Liver (tissue), 9 donors: ENCODE results near the gene NDC1. TPM values are rescaled to one million over a fixed set of nuclear protein-coding genes. Genes with fewer than 3 reads are reported as not detected.

Source experiments
- DNase-seq: peaks from one replicate; pipeline ENCODE4 v3.0.0-alpha.2; 2017; ENCODE audit warnings: low spot score
- H3K27ac ChIP-seq, 2 donors: one replicate each; pipeline ENCODE4 v1.7.0; 2013; ENCODE audit warnings: inconsistent platforms in 2 of 2, low read length in 2 of 2, control low read depth in 1 of 2, low read depth in 1 of 2, mild to moderate bottlenecking in 1 of 2
- H3K27me3 ChIP-seq, 4 donors: one replicate each; pipeline versions ENCODE4 v1.6.1 to v1.7.0; 2013; ENCODE audit warnings: low read length in 3 of 4, inconsistent platforms in 1 of 4, mild to moderate bottlenecking in 1 of 4, moderate library complexity in 1 of 4; ENCODE audit not compliant: control insufficient read depth in 4 of 4, insufficient read depth in 4 of 4
- H3K36me3 ChIP-seq, 4 donors: one replicate each; pipeline versions ENCODE4 v1.6.1 to v1.7.0; 2013; ENCODE audit warnings: low read length in 3 of 4, mild to moderate bottlenecking in 3 of 4, low read depth in 1 of 4, moderate library complexity in 1 of 4; ENCODE audit not compliant: control insufficient read depth in 4 of 4, insufficient read depth in 3 of 4
- H3K4me1 ChIP-seq, 4 donors: one replicate each; pipeline versions ENCODE4 v1.6.1 to v1.7.0; 2013; ENCODE audit warnings: low read length in 3 of 4, mild to moderate bottlenecking in 3 of 4, moderate library complexity in 1 of 4; ENCODE audit not compliant: control insufficient read depth in 4 of 4, insufficient read depth in 4 of 4
- H3K4me3 ChIP-seq, 3 donors: one replicate each; pipeline versions ENCODE4 v1.6.1 to v1.7.0; 2013; ENCODE audit warnings: low read length in 3 of 3, control low read depth in 1 of 3, low read depth in 1 of 3, mild to moderate bottlenecking in 1 of 3
- H3K9ac ChIP-seq, 2 donors: one replicate each; pipeline ENCODE4 v1.7.0; 2013; ENCODE audit warnings: low read length in 2 of 2, mild to moderate bottlenecking in 2 of 2, moderate library complexity in 2 of 2, control low read depth in 1 of 2, low read depth in 1 of 2
- H3K9me3 ChIP-seq, 4 donors: one replicate each; pipeline versions ENCODE4 v1.6.1 to v1.7.0; 2013; ENCODE audit warnings: low read length in 3 of 4; ENCODE audit not compliant: control insufficient read depth in 4 of 4
- ATF3 ChIP-seq: IDR thresholded peaks from 2 replicates; pipeline ENCODE4 v1.6.1; 2016; ENCODE audit warnings: antibody characterized with exemption
- CTCF ChIP-seq: fragments of 150-350 bp; IDR thresholded peaks from 2 replicates; pipeline ENCODE4 v1.5.1; 2017; ENCODE audit warnings: improper control_type of control experiment, low read depth, low read length; ENCODE audit not compliant: missing input control
- EGR1 ChIP-seq, 2 donors: IDR thresholded peaks; 2 replicates each; pipeline ENCODE4 v1.6.1; 2016 to 2018; ENCODE audit warnings: antibody characterized with exemption in 2 of 2, low read depth in 2 of 2
- FOXA2 ChIP-seq: IDR thresholded peaks from 2 replicates; pipeline ENCODE4 v1.6.1; 2016; ENCODE audit warnings: antibody characterized with exemption
- GABPA ChIP-seq, 2 donors: IDR thresholded peaks in 1 of 2; conservative IDR thresholded peaks in 1 of 2; 2 replicates each; pipeline ENCODE4 v1.6.1; 2016; ENCODE audit warnings: antibody characterized with exemption in 2 of 2, mild to moderate bottlenecking in 1 of 2, moderate library complexity in 1 of 2
- HNF4A ChIP-seq, 2 donors: conservative IDR thresholded peaks; 2 replicates each; pipeline ENCODE4 v1.6.1; 2016; ENCODE audit warnings: antibody characterized with exemption in 2 of 2, mild to moderate bottlenecking in 2 of 2
- HNF4G ChIP-seq: IDR thresholded peaks from 2 replicates; pipeline ENCODE4 v1.6.1; 2016; ENCODE audit warnings: antibody characterized with exemption
- JUND ChIP-seq, 2 donors: IDR thresholded peaks; 2 replicates each; pipeline ENCODE4 v1.6.1; 2016; ENCODE audit warnings: antibody characterized with exemption in 2 of 2
- NR2F2 ChIP-seq: IDR thresholded peaks from 2 replicates; pipeline ENCODE4 v1.6.1; 2016; ENCODE audit warnings: antibody characterized with exemption
- RAD21 ChIP-seq, 2 donors: IDR thresholded peaks; 2 replicates each; pipeline ENCODE4 v1.6.1; 2016; ENCODE audit warnings: antibody characterized with exemption in 2 of 2, mild to moderate bottlenecking in 2 of 2
- REST ChIP-seq: IDR thresholded peaks from 2 replicates; pipeline ENCODE4 v1.6.1; 2016; ENCODE audit warnings: antibody characterized with exemption, mild to moderate bottlenecking
- RXRA ChIP-seq, 2 donors: IDR thresholded peaks; 2 replicates each; pipeline ENCODE4 v1.6.1; 2017 to 2018; ENCODE audit warnings: antibody characterized with exemption in 2 of 2, mild to moderate bottlenecking in 1 of 2
- SP1 ChIP-seq: IDR thresholded peaks from 2 replicates; pipeline ENCODE4 v1.6.1; 2018; ENCODE audit warnings: antibody characterized with exemption, mild to moderate bottlenecking
- TAF1 ChIP-seq: conservative IDR thresholded peaks from 2 replicates; pipeline ENCODE4 v1.6.1; 2016; ENCODE audit warnings: antibody characterized with exemption, mild to moderate bottlenecking
- YY1 ChIP-seq: IDR thresholded peaks from 2 replicates; pipeline ENCODE4 v1.6.1; 2016; ENCODE audit warnings: antibody characterized with exemption, mild to moderate bottlenecking
- ZBTB33 ChIP-seq: IDR thresholded peaks from 2 replicates; pipeline ENCODE4 v1.6.1; 2016; ENCODE audit warnings: antibody characterized with exemption
- WGBS: extraction: QIAGEN DNeasy Blood & Tissue Kit; methylation state at CpG from one replicate; pipeline ENCODE4 v1.1.7; 2013; 5-methylcytosine and 5-hydroxymethylcytosine counted together
- polyA plus RNA-seq, 2 donors: library from polyadenylated mRNA; stranded (reverse) in 1 of 2; unstranded in 1 of 2; fragments of 200-250 nt in 1 of 2; fragments of >200 nt in 1 of 2; fragmentation: Nextera tagmentation in 1 of 2; extraction: Ambion mirVana in 1 of 2; gene quantifications; one replicate each; pipeline versions ENCODE4 v1.2.1 to v1.2.3, GENCODE V29; 2013 to 2015
- total RNA-seq, 2 donors: library from RNA; depleted of rRNA; stranded (reverse); fragments of >200 nt; gene quantifications; one replicate each; pipeline ENCODE4 v1.2.3, GENCODE V29; 2014
- donor health status: healthy.
- donor health status: healthy.
- donor health status: healthy.
- donor health status: healthy.
- donor health status: healthy.

Gene NDC1
- total and polyA plus RNA-seq, 4 donors: 2.2 to 17.9 (median 5.8) TPM

GRCh38 chr1:53738205-53739108, 99.6 kb downstream of the NDC1 start:
- Histone ChIP-seq H3K27me3 (peaks cover 4 to 22% (median 8%) of the 10 kb centered on the region in 4 donors), H3K4me3 (peak overlapping the region in 2 of 3 donors; percentile 45 to 66), H3K36me3 (no peaks in the 10 kb centered on the region), H3K9me3 (peaks cover 0 to 10% (median 7%) of the 10 kb centered on the region in 4 donors), H3K4me1 (peaks cover 13 to 22% (median 16%) of the 10 kb centered on the region in 4 donors), H3K27ac (no peak overlapping the region), H3K9ac (no peak overlapping the region)
- no peak for TF ChIP-seq CTCF
- no peak for TF ChIP-seq EGR1 (IDR thresholded peaks at IDR 0.05; ENCODE audit: low read depth in 2 of 2)
- no peak for TF ChIP-seq SP1
- no peak for TF ChIP-seq JUND (IDR thresholded peaks at IDR 0.05)
- no peak for TF ChIP-seq RAD21 (IDR thresholded peaks at IDR 0.05)
- TF ChIP-seq TAF1: no peak
- TF ChIP-seq ATF3: no peak
- no peak for TF ChIP-seq ZBTB33
- TF ChIP-seq GABPA (IDR thresholded peaks at IDR 0.05 in 1 of 2, conservative IDR thresholded peaks at IDR 0.05 in 1 of 2): no peak
- no peak for TF ChIP-seq FOXA2
- no peak for TF ChIP-seq YY1
- no peak for TF ChIP-seq HNF4G
- no peak for TF ChIP-seq RXRA (IDR thresholded peaks at IDR 0.05)
- no peak for TF ChIP-seq HNF4A (conservative IDR thresholded peaks at IDR 0.05)
- TF ChIP-seq REST: no peak
- TF ChIP-seq NR2F2: no peak
- DNase-seq: no peak
- WGBS: 4% methylated on average over 101 of the region's 101 CpGs
